GM18858 (cell line): ENCODE data around the gene WIPI1.
"Not testable (repeated sequence)": the region's sequence is repeated elsewhere in the genome, so short reads cannot be mapped to it uniquely, and the experiment has no call there.

Source experiments
- ATAC-seq: cut with Tn5 transposase; IDR thresholded peaks from one replicate; pipeline ENCODE4 v1.9.1; 2021; ENCODE audit not compliant: unreplicated experiment

Gene WIPI1

DNA sequence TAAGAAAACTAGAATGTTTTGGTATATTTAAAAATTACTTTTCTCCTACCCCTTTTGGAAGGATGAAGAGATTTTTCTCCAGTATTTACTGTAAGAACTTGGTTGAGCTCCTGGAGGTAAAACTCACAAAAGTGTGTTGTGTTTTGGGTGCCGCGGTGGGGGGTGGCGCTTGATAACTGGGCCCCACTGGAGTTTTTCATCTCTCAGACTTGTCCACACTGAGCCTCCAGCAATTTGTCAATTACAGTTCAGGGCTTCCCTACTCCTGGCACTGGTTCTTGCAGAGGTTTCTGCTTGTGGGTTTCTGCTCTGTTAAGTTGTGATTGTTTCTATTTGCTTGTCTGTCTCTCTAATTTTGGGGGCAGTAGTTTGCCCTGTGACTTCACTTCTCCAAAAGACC lies 40.0 kb downstream of the WIPI1 start:
- no peak for ATAC-seq

DNA sequence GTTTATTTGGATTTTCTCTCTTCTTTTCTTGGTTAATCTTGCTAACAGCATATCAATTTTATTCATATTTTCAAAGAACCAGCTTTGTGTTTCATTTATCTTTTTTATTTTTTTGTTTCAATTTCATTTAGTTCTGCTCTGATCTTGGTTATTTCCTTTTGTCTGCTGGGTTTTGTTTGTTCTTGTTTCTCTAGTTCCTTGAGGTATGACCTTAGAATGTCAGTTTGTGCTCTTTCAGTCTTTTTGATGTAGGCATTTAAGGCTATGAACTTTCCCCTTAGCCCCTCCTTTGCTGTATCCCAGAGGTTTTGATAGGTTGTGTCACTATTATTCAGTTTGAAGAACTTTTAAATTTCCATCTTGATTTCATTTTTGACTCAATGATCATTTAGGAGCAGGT lies 42.4 kb downstream of the WIPI1 start:
- not testable (repeated sequence) for ATAC-seq

DNA sequence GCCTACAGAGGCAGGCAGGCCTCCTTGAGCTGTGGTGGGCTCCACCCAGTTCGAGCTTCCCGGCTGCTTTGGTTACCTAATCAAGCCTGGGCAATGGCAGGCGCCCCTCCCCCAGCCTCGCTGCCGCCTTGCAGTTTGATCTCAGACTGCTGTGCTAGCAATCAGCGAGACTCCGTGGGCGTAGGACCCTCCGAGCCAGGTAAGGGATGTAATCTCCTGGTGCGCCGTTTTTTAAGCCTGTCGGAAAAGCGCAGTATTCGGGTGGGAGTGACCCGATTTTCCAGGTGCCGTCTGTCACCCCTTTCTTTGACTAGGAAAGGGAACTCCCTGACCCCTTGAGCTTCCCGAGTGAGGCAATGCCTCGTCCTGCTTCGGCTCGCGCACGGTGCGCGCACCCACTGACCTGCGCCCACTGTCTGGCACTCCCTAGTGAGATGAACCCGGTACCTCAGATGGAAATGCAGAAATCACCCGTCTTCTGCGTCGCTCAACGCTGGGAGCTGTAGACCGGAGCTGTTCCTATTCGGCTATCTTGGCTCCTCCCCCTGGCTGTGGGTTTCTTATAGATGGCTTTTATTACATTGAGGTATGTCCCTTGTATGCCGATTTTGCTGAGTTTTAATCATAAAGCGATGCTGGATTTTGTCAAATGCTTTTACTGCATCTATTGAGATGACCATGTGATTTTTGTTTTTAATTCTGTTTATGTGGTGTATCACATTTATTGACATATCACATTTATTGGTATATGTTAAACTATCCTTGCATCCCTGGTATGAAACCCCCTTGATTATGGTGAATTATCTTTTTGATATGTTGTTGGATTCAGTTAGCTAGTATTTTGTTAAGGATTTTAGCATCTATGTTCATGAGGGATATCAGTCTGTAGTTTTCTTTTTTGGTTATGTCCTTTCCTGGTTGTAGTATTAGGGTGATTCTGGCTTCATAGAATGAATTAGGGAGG lies 43.4 kb downstream of the WIPI1 start:
- not testable (repeated sequence) for ATAC-seq

DNA sequence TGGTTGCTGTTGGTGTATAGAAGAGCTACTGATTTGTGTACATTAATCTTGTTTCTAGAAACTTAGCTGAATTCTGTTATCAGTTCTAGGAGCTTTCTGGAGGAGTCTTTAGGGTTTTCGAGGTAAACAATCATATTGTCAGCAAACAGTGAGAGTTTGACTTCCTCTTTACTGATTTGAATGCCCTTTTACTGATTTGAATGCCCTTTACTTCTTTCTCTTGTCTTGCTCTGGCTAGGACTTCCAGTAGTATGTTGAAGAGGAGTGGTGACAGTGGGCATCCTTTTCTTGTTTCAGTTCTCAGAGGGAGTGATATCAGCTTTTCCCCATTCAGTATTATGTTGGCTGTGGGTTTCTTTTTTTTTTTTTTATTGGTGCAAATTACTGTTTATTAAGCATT lies 49.6 kb downstream of the WIPI1 start:
- not testable (repeated sequence) for ATAC-seq

DNA sequence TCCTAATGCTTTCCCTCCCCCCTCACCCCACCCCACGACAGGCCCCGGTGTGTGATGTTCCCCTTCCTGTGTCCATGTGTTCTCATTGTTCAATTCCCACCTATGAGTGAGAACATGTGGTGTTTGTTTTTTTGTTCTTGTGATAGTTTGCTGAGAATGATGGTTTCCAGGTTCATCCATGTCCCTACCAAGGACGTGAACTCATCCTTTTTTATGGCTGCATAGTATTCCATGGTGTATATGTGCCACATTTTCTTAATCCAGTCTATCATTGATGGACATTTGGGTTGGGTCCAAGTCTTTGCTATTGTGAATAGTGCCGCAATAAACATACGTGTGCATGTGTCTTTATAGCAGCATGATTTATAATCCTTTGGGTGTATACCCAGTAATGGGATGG lies 53.5 kb downstream of the WIPI1 start:
- ATAC-seq: not testable (repeated sequence)

DNA sequence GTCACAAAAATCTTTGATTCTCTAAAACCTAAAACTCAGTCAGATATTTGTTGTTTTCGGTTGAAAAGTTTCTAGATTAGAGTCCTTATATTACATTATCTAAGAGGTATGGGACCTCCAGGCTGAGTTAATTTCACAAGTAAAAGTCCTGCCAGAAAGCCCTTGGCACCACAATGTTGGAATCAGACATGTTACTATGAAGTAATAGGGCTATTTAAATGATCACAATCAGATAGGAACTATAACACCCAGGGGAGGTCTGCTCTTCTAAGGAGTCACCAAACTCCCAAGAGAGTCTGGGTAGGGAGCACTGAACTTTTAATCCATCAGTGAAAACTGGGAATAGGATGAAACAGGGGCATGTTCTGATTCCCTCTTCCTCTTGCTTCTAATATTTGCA lies 54.2 kb downstream of the WIPI1 start:
- no peak for ATAC-seq

DNA sequence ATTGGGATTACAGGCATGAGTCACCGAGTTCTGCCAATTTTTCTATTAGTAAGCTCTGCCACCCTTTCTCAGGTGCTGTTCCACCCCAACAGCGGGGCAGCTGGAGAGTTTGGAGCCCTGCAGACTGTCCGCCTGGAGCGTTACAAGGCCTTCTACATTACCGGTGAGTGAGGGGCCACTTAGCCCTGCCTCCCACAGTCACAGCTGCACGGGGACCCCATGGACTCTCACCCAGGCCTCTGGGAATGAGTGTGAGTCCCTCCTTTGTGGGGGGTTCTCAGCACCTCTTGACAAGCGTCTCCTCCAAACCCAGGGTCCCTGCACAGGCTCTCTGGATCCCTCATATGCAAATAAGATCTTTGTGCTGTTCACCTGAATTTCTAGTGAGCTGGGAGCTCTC lies 56.0 kb downstream of the WIPI1 start:
- ATAC-seq: no peak

DNA sequence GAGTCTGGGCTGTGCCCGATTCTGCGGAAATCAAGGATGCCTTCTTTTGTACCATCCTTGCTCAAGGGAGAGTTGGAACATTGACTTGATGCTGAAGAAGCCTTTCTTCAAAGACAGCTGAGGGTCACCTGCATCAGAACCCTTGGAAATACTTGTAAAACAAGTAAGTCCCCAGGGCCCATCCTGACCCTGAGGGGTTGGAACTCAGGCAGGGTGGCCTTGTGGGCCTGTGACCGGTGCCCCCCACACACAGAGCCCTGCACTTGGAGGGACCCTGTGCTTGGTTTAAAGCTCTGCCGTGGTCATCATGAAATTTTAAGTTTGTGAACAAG lies 56.9 kb downstream of the WIPI1 start:
- no peak for ATAC-seq

DNA sequence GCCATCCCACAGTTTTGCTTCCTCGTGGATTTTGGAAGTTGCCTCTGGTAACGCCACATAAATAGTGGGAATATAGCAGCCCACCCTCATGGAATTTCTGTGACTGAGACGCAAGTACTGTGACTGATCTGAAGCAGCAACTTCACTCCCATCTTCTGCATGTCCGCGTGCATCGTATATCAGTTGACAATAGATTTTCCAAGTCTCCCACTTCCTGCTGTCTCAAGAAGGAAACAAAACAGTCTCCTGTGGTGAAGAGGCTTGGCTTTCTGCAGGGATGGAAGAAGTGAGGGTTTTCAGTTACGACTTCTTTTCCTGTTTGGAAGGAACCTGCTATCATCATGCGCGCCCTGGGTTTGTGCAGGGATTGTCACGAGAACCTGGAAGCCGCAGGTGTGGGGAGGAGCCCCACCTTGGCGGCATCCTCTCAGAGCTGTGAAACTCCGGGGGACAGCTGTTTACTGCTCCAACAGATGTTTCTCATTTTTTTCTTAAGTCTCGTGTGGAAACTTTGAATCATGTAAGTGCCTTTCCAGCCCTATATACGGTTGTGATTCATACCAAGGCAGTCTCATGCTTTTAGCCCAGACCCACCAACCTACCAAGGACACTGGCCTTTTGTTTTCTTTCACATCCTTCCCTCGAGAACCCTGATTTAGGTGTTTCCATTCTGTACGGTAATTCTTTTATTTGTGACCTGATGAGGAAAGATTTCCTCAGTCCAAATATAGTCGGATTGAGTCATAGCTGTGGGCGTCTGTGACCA lies 57.5 kb downstream of the WIPI1 start:
- no peak for ATAC-seq

DNA sequence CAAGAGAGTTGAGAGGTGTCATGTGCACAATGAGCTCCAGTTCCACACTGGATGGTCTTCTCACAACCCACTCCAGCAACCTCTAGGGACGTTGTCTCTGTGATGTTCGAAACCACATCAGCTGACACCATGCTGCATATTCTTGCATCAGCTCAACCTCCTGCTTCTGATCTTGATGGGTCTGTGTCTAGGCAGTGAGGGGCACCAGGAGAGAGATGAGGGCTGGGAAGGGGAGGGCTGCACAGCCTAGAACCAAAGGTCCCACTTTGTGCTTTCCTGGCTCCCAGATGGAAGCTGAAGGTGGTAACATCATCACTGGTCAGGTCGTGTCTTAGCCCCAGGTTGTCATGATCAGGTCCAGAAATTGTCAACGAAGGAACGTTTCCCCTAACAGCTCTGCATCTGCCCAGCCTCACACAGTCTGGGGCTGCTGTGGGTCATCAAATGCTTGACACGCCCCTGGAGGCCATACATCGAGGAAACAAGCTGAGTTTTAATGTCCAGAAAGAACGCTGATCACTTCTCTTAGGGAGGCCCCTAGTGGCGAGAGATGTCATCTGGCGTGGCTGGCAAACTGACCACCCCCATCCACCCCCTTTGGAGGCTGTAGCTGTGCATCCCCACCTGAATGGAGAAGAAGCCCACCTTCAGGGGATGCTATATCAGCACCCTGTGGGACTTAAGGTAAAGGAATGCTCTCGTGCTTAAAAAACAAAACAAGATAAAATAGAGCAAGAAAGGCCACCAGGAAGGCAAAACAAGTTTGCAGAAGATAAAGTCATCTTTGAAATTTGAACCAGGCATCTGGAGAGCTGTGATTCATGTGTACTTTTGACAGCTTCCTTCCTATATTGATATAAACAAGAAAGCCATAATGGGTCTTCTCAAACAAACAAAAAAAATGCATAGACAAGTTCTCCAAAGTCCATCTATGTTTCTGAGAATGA lies 58.3 kb downstream of the WIPI1 start:
- no peak for ATAC-seq

DNA sequence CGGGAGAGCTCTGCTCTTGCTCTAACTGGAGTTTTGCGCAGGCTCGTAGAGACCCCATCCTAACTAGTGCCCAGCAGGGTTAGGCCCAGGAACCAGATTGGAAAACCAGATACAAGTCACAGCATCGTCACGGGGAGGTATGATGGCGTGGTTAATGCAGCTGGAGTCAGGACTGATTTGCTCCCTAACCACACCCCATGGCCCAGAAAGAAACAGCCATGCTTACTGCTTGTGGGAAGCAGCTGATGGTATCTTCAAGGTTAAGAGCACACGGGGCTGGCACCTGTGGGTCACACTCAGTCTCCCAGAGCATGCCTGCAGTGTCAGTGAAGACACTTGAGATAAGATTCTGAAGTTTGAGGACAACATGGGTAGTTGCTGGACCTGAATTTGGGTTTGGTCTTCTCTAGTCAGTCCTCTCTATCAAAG lies 60.2 kb downstream of the WIPI1 start:
- ATAC-seq: no peak

DNA sequence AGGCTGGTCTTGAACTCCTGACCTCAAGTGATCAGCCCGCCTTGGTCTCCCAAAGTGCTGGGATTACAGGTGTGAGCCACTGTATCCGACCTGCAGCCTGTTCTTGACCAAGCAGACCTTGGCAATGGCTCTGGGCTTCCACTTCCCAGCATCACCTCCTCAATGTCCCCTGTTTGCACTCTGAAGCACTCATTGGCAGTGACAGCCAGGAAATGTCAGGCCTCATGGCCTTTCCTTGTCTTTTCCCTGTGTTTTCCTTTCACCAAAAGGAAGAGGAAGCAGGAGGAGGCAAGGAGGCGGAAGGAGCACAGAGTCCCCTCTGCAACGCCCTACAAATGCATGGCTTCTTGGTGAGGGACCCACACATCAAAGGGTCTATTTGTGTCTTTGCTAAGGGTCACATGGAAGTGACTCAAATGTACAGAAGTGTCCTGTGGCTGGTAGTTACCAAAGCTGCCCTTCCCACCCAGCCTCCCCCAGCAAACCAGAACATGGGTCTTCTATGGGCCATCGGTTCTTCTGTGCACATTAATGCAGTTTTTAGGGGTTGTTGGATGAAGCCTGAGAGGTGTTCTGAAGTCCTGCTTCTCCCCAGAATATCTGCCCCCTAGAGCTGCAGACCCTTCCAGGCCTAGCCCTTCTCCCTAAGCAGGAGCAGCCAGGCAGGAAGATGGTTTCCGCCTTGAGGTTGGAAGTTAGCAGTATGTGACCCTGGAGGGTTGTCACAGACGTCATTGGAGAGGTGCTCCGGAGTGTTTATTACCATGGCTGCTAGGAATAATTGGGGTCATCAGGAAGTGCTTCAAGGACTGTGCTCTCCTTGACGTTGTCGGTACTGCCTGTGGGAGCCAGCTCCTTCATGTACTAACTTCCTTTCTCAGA lies 60.8 kb downstream of the WIPI1 start:
- ATAC-seq: no peak

DNA sequence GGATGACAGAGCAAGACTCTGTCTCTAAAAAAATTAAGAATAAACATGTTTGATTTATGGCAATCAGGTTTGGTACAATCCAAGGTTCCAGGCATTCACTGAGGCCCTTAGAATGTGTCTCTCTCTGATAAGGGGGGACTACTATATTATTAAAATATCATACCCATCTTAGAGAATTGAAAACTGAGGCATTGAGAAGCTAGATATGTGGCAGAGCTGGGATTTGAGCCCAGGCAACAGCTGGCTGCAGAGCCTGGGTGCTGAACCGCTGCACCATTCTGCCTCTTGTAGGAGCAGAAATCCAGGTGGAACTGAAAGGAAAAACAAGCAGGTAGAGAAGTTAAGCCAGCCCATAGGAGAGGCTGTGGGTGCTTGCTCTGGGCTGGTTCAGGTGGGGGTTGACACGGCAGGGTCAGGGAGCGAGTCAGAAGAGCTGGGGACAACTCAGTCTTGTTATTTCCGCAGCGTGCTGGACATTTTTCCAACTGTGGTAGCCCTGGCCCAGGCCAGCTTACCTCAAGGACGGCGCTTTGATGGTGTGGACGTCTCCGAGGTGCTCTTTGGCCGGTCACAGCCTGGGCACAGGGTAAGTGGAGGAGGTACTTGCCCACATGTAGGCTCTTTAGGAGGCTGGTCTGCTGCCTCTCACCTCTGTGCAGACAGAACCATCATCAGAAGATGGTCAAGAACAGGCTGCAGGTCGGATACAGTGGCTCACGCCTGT lies 62.5 kb downstream of the WIPI1 start:
- ATAC-seq: no peak

DNA sequence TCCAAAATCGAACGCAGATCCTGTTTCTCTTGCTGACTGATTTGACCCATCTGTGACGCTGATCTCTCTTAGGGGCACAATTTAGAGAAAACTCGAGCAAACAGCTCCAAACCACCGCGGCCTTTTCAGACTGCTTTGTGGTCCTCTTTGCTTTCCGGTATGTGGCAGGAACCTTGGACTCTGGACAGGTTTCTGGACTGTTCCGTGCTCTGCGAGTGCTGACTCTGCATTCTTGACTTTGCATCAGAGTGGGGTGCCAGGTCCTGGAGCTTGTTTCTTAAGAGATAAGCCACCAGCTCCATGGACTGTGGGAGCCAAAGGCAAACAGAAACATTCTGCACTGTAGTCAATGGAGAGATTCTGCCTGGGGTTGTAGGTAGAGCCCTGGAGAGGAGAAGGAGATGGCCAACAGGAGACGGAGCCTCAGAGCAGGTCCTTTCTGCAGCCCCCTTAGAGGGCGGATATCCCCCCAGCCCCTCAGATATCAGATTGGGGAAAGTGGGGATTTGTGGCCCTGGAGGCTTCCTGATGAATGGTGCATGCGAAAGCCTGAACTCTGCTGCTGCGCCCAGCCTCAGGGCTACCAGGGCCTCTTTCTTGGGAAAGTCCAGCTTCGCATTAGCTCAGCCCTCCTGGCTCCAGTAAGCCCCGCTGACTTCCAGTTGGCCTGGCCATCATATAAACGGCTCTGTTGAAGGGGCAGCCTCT lies 65.6 kb downstream of the WIPI1 start:
- ATAC-seq: no peak

DNA sequence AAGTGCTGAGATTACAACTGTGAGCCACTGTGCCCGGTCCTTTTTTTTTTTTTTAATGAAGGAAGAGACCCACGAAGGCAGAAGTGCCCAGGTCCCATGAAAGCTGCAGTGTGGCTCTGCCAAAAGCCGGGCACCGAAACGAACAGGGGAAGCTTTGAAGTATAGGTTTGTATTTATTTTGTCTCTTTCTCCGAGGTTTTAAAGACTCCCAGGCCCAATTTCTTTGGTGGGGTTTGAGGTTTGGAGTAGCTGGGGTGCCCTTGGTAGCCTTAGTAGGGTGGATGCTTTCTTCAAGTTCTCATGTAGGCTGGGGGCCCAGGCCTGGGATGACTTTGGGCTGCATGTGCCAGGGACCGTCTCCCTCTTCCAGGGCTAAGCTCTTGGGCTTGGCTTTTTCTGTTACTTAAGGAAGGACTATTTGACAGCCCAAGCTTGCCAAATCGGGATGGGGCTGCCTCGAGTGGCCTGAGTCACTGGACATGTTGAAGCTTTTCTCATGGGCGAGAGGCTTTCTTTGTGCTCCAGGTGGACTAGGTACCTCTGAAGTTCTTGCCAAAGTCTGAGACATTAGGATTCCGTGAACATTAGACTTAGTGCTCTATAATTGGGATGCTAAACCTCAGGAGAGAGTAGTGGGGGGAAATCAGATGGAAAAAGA lies 66.3 kb downstream of the WIPI1 start:
- ATAC-seq: no peak

DNA sequence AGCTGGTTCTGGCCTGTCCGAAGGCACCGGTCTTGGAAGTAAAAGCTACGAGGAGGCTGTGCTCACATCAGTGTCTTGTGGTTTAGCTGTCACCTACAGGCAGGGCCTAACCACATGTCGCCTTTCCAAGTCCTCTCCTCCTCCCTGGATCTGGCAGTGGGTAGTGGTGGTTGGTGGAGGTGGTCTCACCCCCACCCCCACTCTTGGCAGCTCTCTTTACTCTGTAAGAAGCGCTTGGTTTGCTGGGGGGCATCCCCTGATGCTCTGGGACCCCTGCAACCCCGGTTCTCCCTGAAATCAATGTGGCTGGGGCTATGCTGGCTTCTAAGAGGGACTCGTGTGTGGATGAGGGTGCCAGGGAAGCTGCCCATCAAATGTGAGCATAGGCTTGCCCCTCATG lies 68.3 kb downstream of the WIPI1 start:
- no peak for ATAC-seq

DNA sequence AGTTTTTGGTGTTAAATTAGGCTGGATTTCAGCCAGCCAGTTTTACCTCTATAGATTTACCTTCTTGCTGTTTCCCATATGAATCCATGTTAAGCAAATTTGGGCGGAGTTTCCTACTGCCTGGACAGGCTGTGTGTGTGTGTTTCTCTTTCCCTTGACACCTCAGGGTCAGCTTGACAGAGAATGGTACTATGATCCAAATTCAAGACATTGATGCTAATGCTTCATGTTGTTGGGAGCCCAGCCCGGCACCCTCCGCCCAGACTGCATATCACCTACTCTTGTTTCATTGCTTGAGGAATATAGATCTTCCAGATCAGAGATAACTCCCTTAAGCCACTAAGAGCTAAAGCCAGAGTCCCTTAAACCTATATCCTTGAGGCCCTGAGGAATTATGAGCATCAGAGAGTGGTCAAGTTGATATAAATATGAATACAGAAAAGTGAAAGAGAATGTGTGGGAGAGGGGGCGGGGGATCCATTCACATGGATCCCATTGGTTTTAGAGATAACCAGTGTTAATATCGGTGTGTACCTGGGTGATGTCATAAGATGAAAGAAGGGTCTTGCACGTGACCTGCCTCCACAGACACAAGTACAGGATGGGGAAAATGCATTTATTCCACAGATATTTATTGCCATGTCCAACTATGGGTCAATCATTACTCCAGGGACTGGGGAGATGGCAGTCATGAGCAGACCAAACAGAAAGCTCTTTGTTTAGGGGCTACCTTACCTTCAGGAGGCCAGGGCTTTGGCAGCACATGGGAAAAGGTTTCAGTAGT lies 69.7 kb downstream of the WIPI1 start:
- ATAC-seq: no peak
